C4-2B (cell line): ENCODE data around the gene FRAS1.
"Not testable (repeated sequence)": the region's sequence is repeated elsewhere in the genome, so short reads cannot be mapped to it uniquely, and the experiment has no call there.

Experiments
- H3K27ac ChIP-seq: fragments of 450-650 bp; 2 replicates; pipeline ENCODE4 v1.5.1; 2017
- CTCF ChIP-seq: fragments of 450-650 bp; conservative IDR thresholded peaks from 2 replicates; pipeline ENCODE4 v1.5.1; 2017; ENCODE audit warnings: mild to moderate bottlenecking
- ZFX ChIP-seq: fragments of 450-650 bp; IDR thresholded peaks from 2 replicates; pipeline ENCODE4 v1.6.1; 2017

FRAS1 gene

GRCh38 chr4:78322032-78322431 lies 264.9 kb downstream of the FRAS1 start:
- H3K27ac ChIP-seq, result no peak overlapping the region
- TF ChIP-seq ZFX, result no peak
- TF ChIP-seq CTCF, result no peak

- TF ChIP-seq ZFX (no peak), CTCF (no peak)
- no peak overlapping the region for H3K27ac ChIP-seq
Observed at GRCh38 chr4:78323439-78323838, 266.3 kb downstream of the FRAS1 start.

GRCh38 chr4:78324625-78325024 lies 267.5 kb downstream of the FRAS1 start:
- no peak overlapping the region for H3K27ac ChIP-seq
- no peak for TF ChIP-seq CTCF
- TF ChIP-seq ZFX, result no peak

- TF ChIP-seq ZFX, result no peak
- TF ChIP-seq CTCF, result no peak
- no peak overlapping the region for H3K27ac ChIP-seq
Observed at GRCh38 chr4:78325271-78326157, 268.4 kb downstream of the FRAS1 start.

- H3K27ac ChIP-seq, result not testable (repeated sequence)
Observed at GRCh38 chr4:78328591-78328990, 271.5 kb downstream of the FRAS1 start.

GRCh38 chr4:78331186-78331585 lies 274.1 kb downstream of the FRAS1 start:
- TF ChIP-seq ZFX (no peak), CTCF (no peak)
- H3K27ac ChIP-seq, result no peak overlapping the region

- TF ChIP-seq ZFX (no peak), CTCF (no peak)
Observed at GRCh38 chr4:78331965-78332364, 274.8 kb downstream of the FRAS1 start.

GRCh38 chr4:78332976-78333375 lies 275.9 kb downstream of the FRAS1 start:
- no peak for TF ChIP-seq CTCF
- TF ChIP-seq ZFX, result no peak
- no peak overlapping the region for H3K27ac ChIP-seq

More at GRCh38 chr4:78331965-78332364, 274.8 kb downstream of the FRAS1 start:
- no peak overlapping the region for H3K27ac ChIP-seq
